Panc1 (cell line): ENCODE data around the gene ACOXL.

ENCODE experiments used
- CTCF ChIP-seq: fragments of 450-650 bp; IDR thresholded peaks from 2 replicates; pipeline ENCODE4 v1.5.1; 2017; ENCODE audit warnings: mild to moderate bottlenecking
- POLR2AphosphoS5 ChIP-seq: IDR thresholded peaks from 2 replicates; pipeline ENCODE4 v1.6.1; 2012; ENCODE audit warnings: mild to moderate bottlenecking, low read depth, low read length, moderate library complexity
- TCF7L2 ChIP-seq: IDR thresholded peaks from 2 replicates; pipeline ENCODE4 v1.6.1; 2011; ENCODE audit warnings: mild to moderate bottlenecking, low read depth, low read length, inconsistent platforms

- TF ChIP-seq CTCF (no peak), POLR2AphosphoS5 (no peak), TCF7L2 (no peak)
Measured at GRCh38 chr2:110991911-110992310, 259.5 kb downstream of the ACOXL start.
